Stimulated activated CD4-positive, alpha-beta T cell treated with anti-CD3 and anti-CD28 coated beads, Interleukin-1b, Interleukin-23, amount 100 ng/mL, for 48 hours (primary cell): ENCODE results near the gene CPSF7.
"Not testable (repeated sequence)": the region's sequence is repeated elsewhere in the genome, so short reads cannot be mapped to it uniquely, and the experiment has no call there.

Source experiments
- DNase-seq: peaks from one replicate; pipeline ENCODE4 v3.0.0-alpha.2; 2020

CPSF7 gene

GRCh38 chr11:61430839-61431238 is 1.1 kb upstream of the CPSF7 start:
- not testable (repeated sequence) for DNase-seq

- DNase-seq: peak; percentile 58
Measured at GRCh38 chr11:61429346-61429690, 457 bp downstream of the CPSF7 start.

DNA sequence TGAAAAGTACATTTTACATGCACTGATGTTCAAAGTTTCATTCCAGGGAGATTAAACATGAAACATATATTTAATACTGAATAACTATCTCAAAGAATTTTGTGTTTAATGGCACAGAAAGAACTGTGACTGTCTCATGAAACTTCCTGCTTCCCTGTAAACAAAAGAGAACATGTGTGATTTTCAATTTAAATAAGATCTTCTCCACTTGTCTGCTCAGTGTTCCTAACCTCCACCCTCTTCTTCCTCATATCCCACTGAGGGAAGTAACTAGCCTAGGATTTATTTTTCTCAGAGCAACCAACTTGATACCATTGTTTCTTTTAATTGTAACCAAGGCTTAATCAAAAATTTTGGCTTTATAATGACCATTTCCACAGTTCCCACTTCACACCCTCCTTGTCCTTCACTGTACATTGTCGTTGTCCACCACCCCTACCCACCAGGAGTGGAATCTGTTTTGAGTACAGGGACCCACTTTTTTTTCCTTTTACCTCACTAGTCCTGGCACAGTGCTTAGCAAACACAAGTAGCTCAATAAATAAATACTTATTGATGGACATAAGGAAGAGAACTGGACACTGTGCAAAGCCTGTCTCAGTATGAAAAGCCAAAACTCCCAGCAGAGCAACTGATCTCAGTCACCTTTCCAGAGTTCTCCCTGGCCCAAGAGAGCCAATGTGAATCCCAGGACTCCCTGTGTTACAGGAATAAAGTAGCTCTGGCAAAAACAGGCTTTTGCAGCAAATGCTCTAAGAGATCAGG is 4.2 kb downstream of the CPSF7 start:
- DNase-seq: no peak

DNA sequence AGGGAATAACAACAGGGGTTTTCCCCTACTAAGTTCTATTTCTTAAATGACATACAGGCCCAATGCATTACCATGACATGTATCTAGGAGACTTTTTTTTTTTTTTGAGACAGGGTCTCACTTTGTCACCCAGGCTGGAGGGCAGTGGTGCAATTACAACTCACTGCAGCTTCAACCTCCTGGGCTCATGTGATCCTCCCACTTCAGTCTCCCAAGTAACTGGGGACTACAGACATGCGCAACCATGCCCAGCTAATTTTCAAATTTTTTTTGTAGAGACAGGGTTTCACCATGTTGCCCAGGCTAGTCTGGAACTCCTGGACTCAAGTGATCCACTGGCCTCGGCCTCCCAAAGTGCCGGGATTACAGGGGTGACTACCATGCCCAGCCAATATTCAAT is 7.5 kb downstream of the CPSF7 start:
- no peak for DNase-seq

DNA sequence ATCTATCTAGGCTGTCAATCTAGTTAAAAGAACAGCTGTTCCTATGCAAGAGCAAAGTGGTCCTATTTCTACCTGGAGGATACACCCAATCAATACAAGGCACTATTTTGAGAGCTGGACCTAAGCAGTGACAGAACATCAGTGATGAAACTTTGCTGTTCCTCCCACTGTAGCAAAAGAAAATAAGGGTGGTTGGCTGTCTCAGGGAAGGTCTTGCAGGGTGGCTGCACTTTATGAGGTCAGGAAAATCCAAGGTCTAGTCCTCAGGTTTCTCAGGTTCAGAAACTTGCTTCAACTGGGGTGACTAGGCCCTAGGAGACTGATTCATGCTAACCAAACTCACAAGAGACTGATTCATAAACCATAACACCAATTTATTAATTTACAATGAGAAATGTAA is 11.6 kb downstream of the CPSF7 start:
- no peak for DNase-seq

- DNase-seq: no peak
Measured at GRCh38 chr11:61417670-61418069, 12.1 kb downstream of the CPSF7 start.

GRCh38 chr11:61416941-61417340 is 12.8 kb downstream of the CPSF7 start:
- no peak for DNase-seq

DNA sequence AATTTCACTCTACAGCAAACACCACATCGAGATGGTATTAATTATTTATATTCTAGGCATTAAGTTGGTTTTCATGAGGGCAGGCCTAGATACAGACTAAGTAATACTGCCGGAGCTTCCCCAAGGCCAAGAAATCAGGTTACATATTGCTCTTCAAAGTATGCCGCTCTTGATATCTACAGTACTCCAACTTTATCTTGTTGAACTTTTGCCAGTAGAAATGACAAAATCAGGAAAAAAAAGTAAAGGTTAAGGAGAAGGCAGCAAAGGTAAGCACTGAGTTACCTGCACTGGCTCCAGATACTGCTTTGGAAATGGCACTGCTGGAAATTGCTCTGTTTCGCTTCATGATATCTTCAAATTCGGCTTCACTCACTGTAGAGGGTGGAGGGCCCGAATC is 14.4 kb downstream of the CPSF7 start:
- no peak for DNase-seq

GRCh38 chr11:61414547-61414946 is 15.2 kb downstream of the CPSF7 start:
- DNase-seq: no peak

- no peak for DNase-seq
Measured at GRCh38 chr11:61413496-61413895, 16.3 kb downstream of the CPSF7 start.

- no peak for DNase-seq
Measured at GRCh38 chr11:61411589-61411988, 18.2 kb downstream of the CPSF7 start.

DNA sequence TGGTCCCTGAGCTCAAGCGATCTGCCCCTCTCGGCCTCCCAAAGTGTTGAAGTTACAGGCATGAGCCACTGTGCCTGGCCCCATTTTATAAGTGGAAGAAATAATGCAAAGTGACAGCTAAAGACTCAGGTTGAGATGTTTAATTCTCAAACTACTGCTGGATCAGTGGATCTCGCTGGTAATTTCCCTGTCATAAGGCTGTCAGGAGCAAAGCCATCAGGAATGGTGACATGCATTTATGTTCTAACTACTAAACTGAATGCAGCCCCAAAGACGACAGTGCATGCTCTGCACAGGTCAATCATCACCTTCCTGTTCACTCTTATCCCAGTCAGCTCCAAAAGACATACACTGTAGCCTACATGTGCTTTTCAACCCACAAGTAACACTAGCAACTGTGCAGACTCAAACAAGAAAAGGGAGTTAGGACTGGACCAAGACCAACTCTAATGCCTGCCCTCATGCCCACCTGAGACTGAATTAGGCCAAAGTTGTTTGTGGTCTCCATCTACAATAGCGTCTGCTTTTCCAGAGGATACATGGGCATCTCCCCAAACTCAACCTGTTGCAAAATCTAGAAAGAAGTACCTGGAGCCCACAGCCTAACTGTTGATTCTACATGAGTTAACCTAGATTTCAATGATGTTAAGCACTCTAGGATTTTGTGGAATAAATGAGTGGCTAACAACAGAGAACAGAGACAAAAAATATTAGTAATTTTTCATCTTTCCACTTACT is 22.6 kb downstream of the CPSF7 start:
- no peak for DNase-seq

- no peak for DNase-seq
Measured at GRCh38 chr11:61406067-61406466, 23.7 kb downstream of the CPSF7 start.

DNA sequence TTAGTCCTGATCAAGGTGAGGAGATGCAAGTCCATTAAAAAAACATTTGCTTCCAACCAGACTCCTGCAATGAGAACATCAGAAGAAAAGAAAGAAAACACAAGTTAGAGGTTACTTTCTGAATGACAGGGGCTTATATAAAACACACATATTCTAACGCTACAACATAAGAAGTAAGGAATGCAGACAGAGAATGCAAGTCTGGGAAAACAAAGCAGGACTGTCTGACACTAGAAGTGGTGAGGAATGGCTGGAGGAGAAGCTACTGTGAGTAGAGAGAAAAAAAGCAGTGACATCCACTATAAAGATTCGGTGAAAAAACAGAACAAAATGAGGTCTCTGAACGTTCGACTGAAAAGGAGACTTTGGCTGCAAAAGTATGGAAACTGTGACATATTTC is 25.1 kb downstream of the CPSF7 start:
- DNase-seq: no peak

DNA sequence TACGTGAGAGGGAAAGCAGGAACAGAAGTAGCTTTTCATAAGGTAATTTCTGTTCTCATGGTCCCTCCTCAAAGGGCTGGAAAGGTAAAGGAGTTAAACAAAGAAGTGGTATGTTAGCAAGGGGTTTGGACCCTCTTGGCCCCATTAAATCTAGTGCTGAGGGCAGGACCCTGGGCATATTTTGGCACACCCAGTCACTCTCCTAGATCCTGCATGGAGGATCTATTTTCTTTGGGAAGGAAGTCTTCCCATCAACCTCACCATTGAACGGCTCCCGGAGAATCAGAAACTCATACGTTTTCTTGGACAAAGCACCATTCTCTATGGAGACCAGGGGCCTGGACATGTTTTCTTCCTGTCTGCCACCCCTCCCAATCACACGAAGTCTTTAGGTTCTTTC is 25.7 kb downstream of the CPSF7 start:
- no peak for DNase-seq

- DNase-seq: no peak
Measured at GRCh38 chr11:61403658-61404057, 26.1 kb downstream of the CPSF7 start.

DNA sequence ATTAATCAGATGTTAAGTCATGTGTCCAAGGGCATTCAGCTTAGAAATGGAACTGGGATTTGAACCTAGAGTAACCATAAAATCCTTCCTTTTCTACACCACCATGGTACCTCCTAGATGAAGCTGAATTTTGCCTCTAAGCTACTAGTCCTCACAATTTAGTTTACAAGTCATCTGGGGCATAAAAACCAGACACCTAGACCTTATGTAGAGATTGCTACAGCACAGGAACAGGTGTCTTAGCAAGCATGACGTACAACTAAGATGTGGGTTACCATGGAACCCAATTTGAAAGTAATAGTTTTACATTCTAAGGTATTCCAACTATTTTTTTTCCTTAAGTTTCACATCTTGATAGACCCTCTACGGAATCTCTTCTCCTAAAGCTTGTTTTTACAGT is 28.2 kb downstream of the CPSF7 start:
- DNase-seq: no peak

DNA sequence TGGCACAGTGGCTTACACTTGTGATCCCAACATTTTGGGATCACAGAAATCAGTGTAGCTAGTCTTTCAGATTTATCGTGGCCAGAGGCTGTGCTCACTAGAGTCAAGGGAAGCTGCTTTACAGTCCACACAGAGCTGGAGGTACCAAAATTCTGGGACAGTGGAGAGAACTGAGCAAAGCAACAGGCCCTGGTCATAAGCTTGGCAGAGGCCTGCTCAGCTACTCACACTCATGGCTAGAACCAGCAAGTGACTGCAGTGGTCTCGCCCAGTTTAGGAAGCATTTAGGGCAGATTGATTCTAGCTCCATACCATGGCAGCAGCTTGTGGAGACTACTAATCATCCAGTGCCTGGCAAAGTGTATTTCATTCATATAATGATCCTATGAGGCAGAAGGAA is 28.6 kb downstream of the CPSF7 start:
- no peak for DNase-seq

DNA sequence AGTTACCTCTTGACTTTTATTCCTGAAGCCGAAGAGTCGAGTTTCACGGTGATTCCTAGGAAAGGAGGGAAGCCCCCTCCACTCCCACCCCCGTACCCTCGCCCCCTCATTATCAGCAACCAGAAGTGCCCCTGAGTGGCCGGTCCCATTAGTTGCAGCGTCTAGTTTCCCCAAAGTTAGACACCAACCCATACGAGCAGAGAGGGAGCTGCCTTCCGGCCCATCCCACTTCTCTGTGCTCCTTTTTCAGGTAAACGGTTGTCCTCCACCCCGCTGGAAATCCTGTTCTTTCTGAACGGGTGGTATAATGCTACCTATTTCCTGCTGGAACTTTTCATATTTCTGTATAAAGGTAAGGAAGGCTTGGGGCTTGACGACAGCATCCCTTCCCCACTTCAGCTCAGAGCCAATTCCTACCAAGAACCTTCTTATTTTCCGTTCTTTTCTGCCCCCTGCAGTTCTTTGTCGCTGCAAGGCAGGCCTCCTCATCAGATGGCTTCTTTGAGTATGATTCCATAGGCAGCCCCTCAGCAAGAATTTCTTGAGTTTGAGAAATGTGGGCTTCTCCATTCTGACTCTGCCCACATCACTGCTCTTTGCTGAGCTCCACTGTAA is 36.7 kb downstream of the CPSF7 start:
- no peak for DNase-seq

DNA sequence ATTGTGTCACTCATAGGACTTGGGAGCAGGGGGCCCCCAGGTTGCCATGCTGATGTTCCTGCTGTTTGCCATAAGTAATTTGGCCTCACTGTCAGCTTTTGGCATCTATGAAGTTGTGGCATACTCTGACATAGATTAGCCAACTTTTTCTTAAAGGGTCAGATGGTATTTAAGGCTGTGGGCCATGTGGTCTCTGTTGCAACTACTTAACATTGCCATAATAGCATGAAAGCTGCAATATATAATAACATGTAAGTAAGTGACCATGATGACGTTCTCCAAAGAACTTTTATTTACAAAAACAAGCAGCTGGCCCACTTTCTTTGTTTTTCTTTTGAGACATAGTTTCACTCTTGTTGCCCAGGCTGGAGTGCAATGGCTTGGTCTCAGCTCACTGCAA is 39.6 kb downstream of the CPSF7 start:
- DNase-seq: no peak

DNA sequence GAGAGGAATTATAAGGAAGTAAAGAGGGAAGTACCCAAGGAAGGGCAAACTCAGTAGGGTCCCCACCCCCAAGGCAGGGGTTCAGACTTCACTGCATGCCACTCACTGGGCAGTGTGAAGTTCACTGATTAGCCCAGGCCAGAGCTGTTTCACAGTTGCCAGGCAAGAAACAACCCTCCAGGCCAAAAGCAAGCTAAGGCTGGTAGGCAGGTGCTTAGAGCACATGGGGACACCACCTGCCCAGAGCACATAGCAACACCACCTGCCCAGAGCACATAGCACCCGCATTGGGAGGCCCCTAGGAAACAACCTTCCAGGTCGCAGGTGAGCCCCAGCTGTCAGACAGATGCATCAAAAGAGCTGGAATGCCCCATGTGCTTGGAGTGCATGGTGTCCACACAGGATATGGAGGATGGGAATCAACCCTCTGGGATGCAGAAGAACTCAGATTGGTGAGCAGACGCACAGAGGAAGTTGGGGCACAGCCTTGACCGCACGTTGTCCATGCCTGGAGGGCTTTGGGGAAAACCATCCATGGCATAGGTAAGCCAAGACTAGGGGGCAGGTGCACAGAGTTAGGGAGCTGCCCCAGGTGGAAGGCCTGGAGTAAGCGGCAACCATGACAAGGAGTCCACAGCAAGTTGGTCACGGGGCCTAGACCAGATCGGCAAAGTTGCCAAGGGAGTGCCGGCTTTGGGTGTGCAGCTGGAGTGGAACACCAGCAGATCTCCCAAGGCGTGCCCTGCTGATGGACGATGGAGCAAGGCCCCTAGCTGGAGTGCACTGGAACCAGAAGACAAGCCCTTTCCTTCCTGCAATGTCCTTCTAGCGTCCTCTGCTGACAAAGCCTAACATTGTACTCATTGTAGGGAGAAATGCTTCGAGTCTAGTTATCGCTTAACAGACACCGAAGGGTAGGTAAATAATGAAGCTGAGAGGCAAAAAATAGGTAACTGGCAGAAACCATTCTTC is 45.2 kb downstream of the CPSF7 start:
- DNase-seq: no peak

DNA sequence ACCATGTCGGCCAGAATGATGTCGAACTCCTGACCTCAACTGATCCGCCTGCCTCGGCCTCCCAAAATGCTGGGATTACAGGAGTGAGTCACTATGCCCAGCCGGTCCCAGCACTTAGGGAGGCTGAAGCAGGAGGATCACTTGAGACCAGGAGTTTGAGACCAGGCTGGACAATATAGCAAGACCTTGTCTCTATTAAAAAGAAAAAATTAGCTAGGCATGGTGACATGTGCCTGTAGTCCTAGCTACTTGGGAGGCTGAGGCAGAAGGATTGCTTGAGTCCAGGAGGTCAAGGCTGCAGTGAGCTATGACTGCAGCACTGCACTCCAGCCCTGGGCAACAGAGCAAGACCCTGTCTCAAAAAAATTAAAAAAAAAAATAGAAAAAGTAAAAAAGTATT is 45.9 kb downstream of the CPSF7 start:
- not testable (repeated sequence) for DNase-seq

DNA sequence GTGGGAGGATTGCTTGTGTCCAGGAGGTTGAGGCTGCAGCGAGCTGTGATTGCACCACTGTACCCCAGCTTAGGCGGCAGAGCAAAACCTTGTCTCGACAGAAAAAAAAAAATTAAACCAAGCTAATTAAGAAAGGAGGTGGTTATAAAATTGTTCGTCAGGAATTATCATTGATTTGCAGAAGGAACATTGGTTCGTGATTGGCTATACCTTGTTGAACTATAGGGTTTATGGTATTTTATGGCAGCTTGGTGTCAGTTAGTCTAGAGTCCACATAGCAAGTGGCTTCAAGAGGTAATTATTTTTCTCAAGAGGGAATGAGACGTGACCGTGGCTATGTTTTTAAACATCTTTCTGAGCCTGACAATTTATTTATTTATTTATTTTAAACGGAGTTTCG is 48.9 kb downstream of the CPSF7 start:
- no peak for DNase-seq
